Trophoblast cell (in vitro differentiated cells and primary cell): Measurements from ENCODE around the gene RNF7.
"Not testable (repeated sequence)": the region's sequence is repeated elsewhere in the genome, so short reads cannot be mapped to it uniquely, and the experiment has no call there.

Source experiments
- DNase-seq, 2 donors: peaks; one replicate each; pipeline ENCODE4 v3.0.0-alpha.2; 2016
- H2AFZ ChIP-seq: 2 replicates; pipeline ENCODE4 v1.6.1; 2013; ENCODE audit warnings: low read length, moderate library complexity, mild to moderate bottlenecking; ENCODE audit not compliant: insufficient read depth, poor library complexity
- H2AK5ac ChIP-seq: 2 replicates; pipeline ENCODE4 v1.6.1; 2013; ENCODE audit warnings: mild to moderate bottlenecking, low read length
- H2BK120ac ChIP-seq: 2 replicates; pipeline ENCODE4 v1.6.1; 2013; ENCODE audit warnings: low read length, mild to moderate bottlenecking, moderate library complexity; ENCODE audit not compliant: insufficient read depth, poor library complexity
- H2BK12ac ChIP-seq: 2 replicates; pipeline ENCODE4 v1.6.1; 2013; ENCODE audit warnings: mild to moderate bottlenecking, low read length, moderate library complexity
- H2BK5ac ChIP-seq: 2 replicates; pipeline ENCODE4 v1.6.1; 2013; ENCODE audit warnings: low read length, low read depth, moderate library complexity, mild to moderate bottlenecking; ENCODE audit not compliant: poor library complexity
- H3K14ac ChIP-seq: 2 replicates; pipeline ENCODE4 v1.6.1; 2013; ENCODE audit warnings: mild to moderate bottlenecking, low read length
- H3K18ac ChIP-seq: 2 replicates; pipeline ENCODE4 v1.6.1; 2013; ENCODE audit warnings: mild to moderate bottlenecking, low read length
- H3K23ac ChIP-seq: 2 replicates; pipeline ENCODE4 v1.6.1; 2013; ENCODE audit warnings: low read length
- H3K27ac ChIP-seq: 2 replicates; pipeline ENCODE4 v1.5.1; 2013; ENCODE audit warnings: low read depth, mild to moderate bottlenecking, inconsistent platforms, low read length, moderate library complexity
- H3K27me3 ChIP-seq: 2 replicates; pipeline ENCODE4 v1.6.1; 2013; ENCODE audit warnings: inconsistent platforms, mild to moderate bottlenecking, low read length, moderate library complexity; ENCODE audit not compliant: insufficient read depth
- H3K36me3 ChIP-seq, 2 experiments: 1 replicate in 1 of 2; 2 replicates in 1 of 2; pipeline ENCODE4 v1.6.1; 2013; ENCODE audit warnings: low read length in 2 of 2, mild to moderate bottlenecking in 2 of 2, moderate library complexity in 1 of 2; ENCODE audit not compliant: insufficient read depth in 2 of 2, control insufficient read depth in 1 of 2
- H3K4ac ChIP-seq: 2 replicates; pipeline ENCODE4 v1.6.1; 2013; ENCODE audit warnings: low read depth, mild to moderate bottlenecking, low read length, moderate library complexity
- H3K4me1 ChIP-seq, 2 experiments: 1 replicate in 1 of 2; 2 replicates in 1 of 2; pipeline ENCODE4 v1.6.1; 2013; ENCODE audit warnings: low read length in 2 of 2, mild to moderate bottlenecking in 2 of 2, moderate library complexity in 1 of 2; ENCODE audit not compliant: insufficient read depth in 2 of 2, control insufficient read depth in 1 of 2
- H3K4me2 ChIP-seq: 2 replicates; pipeline ENCODE4 v1.6.1; 2013; ENCODE audit warnings: inconsistent platforms, mild to moderate bottlenecking, low read length, moderate library complexity
- H3K4me3 ChIP-seq: 2 replicates; pipeline ENCODE4 v1.5.1; 2013; ENCODE audit warnings: mild to moderate bottlenecking, low read depth, low read length, inconsistent platforms
- H3K79me1 ChIP-seq: one replicate; pipeline ENCODE4 v1.6.1; 2013; ENCODE audit warnings: low read length
- H3K79me2 ChIP-seq: 2 replicates; pipeline ENCODE4 v1.6.1; 2013; ENCODE audit warnings: low read length, mild to moderate bottlenecking; ENCODE audit not compliant: control insufficient read depth, insufficient read depth, poor library complexity
- H3K9ac ChIP-seq: 2 replicates; pipeline ENCODE4 v1.6.1; 2013; ENCODE audit warnings: mild to moderate bottlenecking, low read length
- H3K9me3 ChIP-seq: 2 replicates; pipeline ENCODE4 v1.6.1; 2013; ENCODE audit warnings: low read depth, mild to moderate bottlenecking, control low read depth, inconsistent platforms, low read length; ENCODE audit not compliant: insufficient read depth
- H4K12ac ChIP-seq: 2 replicates; pipeline ENCODE4 v1.6.1; 2013; ENCODE audit warnings: low read depth, mild to moderate bottlenecking, low read length, moderate library complexity
- H4K8ac ChIP-seq: 2 replicates; pipeline ENCODE4 v1.6.1; 2013; ENCODE audit warnings: low read depth, mild to moderate bottlenecking, low read length, moderate library complexity
- H4K91ac ChIP-seq: one replicate; pipeline ENCODE4 v1.6.1; 2013; ENCODE audit warnings: low read depth, mild to moderate bottlenecking, low read length, moderate library complexity
- WGBS: extraction: QIAGEN DNeasy Blood & Tissue Kit; methylation state at CpG from one replicate; pipeline ENCODE4 v1.1.7; 2013; ENCODE audit warnings: missing lambda C conversion rate; ENCODE audit not compliant: insufficient read length, insufficient coverage; ENCODE audit errors: extremely low coverage; 5-methylcytosine and 5-hydroxymethylcytosine counted together

Gene RNF7

DNA sequence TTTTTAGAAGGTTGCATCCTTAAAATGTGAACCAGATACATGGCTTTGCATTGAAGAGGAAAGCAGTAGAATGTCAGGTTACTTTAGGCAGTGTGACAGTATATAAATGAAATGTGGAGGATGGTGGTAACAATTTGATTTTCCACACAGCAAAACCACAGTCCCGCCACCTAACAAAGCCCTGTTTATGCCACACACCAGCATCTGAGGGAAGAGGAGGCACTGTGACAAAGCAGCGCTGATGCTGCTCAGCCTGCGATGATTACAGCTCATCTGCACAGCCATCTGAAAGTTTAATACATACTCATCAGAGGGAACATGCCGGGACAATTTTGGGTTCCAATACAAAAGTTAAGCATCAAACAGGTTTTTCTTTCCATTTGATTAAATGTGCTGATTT is 8.9 kb downstream of the RNF7 start:
- Histone ChIP-seq H4K91ac (no peak overlapping the region), H3K18ac (no peak overlapping the region), H4K12ac (no peak overlapping the region), H3K23ac (no peak overlapping the region), H3K4me1 (no peaks in the 10 kb centered on the region), H2AK5ac (no peak overlapping the region), H2BK12ac (no peak overlapping the region), H3K9me3 (no peaks in the 10 kb centered on the region), H3K36me3 (peaks cover 13 to 19% of the 10 kb centered on the region in 2 experiments), H3K79me1 (no peaks in the 10 kb centered on the region), H3K9ac (no peak overlapping the region), H2BK5ac (no peak overlapping the region), H3K4ac (no peak overlapping the region), H2BK120ac (no peak overlapping the region), H3K14ac (no peak overlapping the region), H3K4me2 (no peak overlapping the region), H3K27me3 (no peaks in the 10 kb centered on the region), H3K27ac (no peak overlapping the region), H2AFZ (no peak overlapping the region), H4K8ac (no peak overlapping the region), H3K4me3 (no peak overlapping the region), H3K79me2 (peaks cover 1% of the 10 kb centered on the region)
- no CpG with 5 or more reads among the region's 4 CpGs for WGBS
- no peak for DNase-seq

DNA sequence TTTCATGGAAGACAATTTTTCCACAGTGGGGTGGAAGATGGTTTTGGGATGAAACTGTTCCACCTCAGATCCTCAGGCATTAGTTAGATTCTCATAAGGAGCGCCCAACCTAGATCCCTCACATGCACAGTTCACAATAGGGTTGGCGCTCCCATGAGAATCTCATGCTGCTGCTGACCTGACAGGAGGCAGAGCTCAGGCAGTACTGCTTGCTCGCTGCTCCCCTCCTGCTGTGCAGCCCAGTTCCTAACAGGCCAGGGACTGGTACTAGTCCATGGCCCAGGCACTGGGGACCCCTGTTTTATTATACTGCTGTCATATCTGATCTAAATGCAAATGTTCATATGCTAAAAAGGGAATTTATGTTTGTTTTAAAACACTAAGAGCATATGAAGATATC is 15.3 kb downstream of the RNF7 start:
- H3K79me1 ChIP-seq, result no peaks in the 10 kb centered on the region
- no peak overlapping the region for H3K18ac ChIP-seq
- no peaks in the 10 kb centered on the region for H3K9me3 ChIP-seq
- no peak overlapping the region for H3K23ac ChIP-seq
- no peak overlapping the region for H3K27ac ChIP-seq
- no peak for DNase-seq
- H3K79me2 ChIP-seq, result no peaks in the 10 kb centered on the region
- no peak overlapping the region for H2BK120ac ChIP-seq
- H3K4me3 ChIP-seq, result no peak overlapping the region
- H4K91ac ChIP-seq, result no peak overlapping the region
- H2BK12ac ChIP-seq, result no peak overlapping the region
- H2AK5ac ChIP-seq, result no peak overlapping the region
- no CpG with 5 or more reads among the region's 3 CpGs for WGBS
- no peak overlapping the region for H4K12ac ChIP-seq
- no peaks in the 10 kb centered on the region for H3K27me3 ChIP-seq
- no peak overlapping the region for H2AFZ ChIP-seq
- H3K14ac ChIP-seq, result no peak overlapping the region
- no peak overlapping the region for H3K4ac ChIP-seq
- no peaks in the 10 kb centered on the region for H3K4me1 ChIP-seq
- peaks cover 0 to 5% of the 10 kb centered on the region in 2 experiments for H3K36me3 ChIP-seq
- H4K8ac ChIP-seq, result no peak overlapping the region
- H3K9ac ChIP-seq, result peak overlapping the region; percentile 58
- H3K4me2 ChIP-seq, result no peak overlapping the region
- no peak overlapping the region for H2BK5ac ChIP-seq

DNA sequence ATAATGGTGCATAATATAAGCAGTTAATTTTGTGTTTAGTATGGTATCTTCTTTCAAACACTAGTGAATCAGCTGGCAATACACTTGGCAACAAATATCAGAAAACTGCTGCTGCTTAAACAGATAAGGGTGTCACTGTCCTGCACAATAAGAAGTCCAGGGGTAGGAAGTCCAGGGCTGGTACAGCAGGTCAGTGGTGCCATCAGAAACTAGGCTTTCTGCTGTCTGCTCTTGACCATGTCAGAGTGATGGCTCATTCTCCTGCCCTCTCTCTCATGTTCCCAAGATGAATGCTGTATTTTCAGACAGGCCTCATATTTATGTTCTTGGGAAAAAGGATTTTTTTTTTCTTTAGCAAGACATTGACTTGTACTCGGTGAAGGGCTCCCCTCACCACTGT is 15.9 kb downstream of the RNF7 start:
- Histone ChIP-seq H3K36me3 (peaks cover 0 to 2% of the 10 kb centered on the region in 2 experiments), H2BK120ac (no peak overlapping the region), H3K79me1 (no peaks in the 10 kb centered on the region), H3K9me3 (no peaks in the 10 kb centered on the region), H4K91ac (no peak overlapping the region), H3K23ac (no peak overlapping the region), H3K27ac (no peak overlapping the region), H3K4me1 (no peaks in the 10 kb centered on the region), H3K18ac (no peak overlapping the region), H3K79me2 (no peaks in the 10 kb centered on the region), H2AFZ (no peak overlapping the region), H2BK5ac (no peak overlapping the region), H2AK5ac (no peak overlapping the region), H3K4ac (no peak overlapping the region), H2BK12ac (no peak overlapping the region), H3K14ac (no peak overlapping the region), H4K12ac (no peak overlapping the region), H4K8ac (no peak overlapping the region), H3K4me2 (no peak overlapping the region), H3K9ac (no peak overlapping the region), H3K4me3 (no peak overlapping the region), H3K27me3 (no peaks in the 10 kb centered on the region)
- WGBS, result no CpG with 5 or more reads among the region's 1 CpG
- no peak for DNase-seq

DNA sequence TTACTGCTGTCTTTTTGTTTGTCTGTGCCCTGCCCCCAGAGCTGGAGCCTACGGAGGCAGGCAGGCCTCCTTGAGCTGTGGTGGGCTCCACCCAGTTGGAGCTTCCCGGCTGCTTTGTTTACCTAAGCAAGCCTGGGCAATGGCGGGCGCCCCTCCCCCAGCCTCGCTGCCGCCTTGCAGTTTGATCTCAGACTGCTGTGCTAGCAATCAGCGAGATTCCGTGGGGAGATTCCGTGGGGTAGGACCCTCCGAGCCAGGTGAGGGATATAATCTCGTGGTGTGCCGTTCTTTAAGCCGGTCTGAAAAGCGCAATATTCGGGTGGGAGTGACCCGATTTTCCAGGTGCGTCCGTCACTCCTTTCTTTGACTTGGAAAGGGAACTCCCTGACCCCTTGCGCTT is 24.5 kb downstream of the RNF7 start:
- not testable (repeated sequence) for H2AFZ ChIP-seq, H3K9ac ChIP-seq, H3K4me3 ChIP-seq, H2AK5ac ChIP-seq, H3K4me2 ChIP-seq, H3K4ac ChIP-seq, H3K9me3 ChIP-seq, H3K27me3 ChIP-seq, H3K27ac ChIP-seq, H3K36me3 ChIP-seq, H4K12ac ChIP-seq, H3K14ac ChIP-seq, DNase-seq, H3K23ac ChIP-seq, H3K18ac ChIP-seq, H4K8ac ChIP-seq, H4K91ac ChIP-seq, H2BK5ac ChIP-seq, H2BK12ac ChIP-seq, H2BK120ac ChIP-seq, H3K79me1 ChIP-seq, H3K79me2 ChIP-seq
- H3K4me1 ChIP-seq, result peaks cover 10 to 14% of the 10 kb centered on the region in 2 experiments
- WGBS, result no CpG with 5 or more reads among the region's 19 CpGs
